Measurements from ENCODE around the gene CHST8.

The CHST8 gene

DNA sequence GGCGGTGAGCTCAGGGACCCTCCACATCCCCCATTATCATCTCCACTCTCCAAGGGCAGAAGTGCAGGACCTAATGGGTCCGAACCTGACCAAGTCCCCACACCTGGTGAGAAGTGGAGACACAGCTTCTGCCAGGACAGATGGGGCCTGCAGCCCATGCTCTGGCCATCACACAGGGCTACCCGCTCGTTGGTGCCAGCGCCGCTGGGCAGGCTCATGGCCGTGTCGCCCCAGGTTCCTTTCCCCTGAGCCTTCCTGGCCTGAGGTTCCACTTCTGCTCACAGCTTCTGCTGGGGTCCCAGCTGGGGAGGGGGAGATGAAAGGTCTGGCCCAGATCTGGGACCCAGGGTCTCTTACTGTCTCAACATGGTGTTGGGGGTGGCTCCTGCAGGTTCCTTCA is 126.5 kb downstream of the CHST8 start:
- ChIA-PET CTCF (interaction anchor here (1.3 kb wide), 1 partner anchor 20 kb away, joined by 5 read pairs; no protein-coding TSS in a partner anchor), POLR2A (no interaction called here)
- Histone ChIP-seq H3K27me3 (replicated peaks in 2 of 5; ENCODE audit: control insufficient read depth in 4 of 5, insufficient read depth in 5 of 5, low read length in 4 of 5) (peaks cover 0 to 9% (median 0%) of the 10 kb centered on the region in 5 experiments), H3K4me1 (ENCODE audit: control extremely low read depth in 1 of 4, control insufficient read depth in 4 of 4, insufficient read depth in 4 of 4, low read length in 3 of 4) (no peaks in the 10 kb centered on the region), H3K27ac (ENCODE audit: insufficient read depth in 1 of 2, low read depth in 1 of 2, low read length in 2 of 2, poor library complexity in 1 of 2, severe bottlenecking in 2 of 2) (no peak overlapping the region), H3K36me3 (ENCODE audit: control insufficient read depth in 4 of 4, insufficient read depth in 4 of 4, low read length in 3 of 4) (no peaks in the 10 kb centered on the region), H3K4me3 (ENCODE audit: control insufficient read depth in 1 of 7, extremely low read depth in 1 of 7, insufficient read depth in 4 of 7, low read depth in 2 of 7, low read length in 6 of 7) (no peak overlapping the region), H3K9me3 (ENCODE audit: control extremely low read depth in 1 of 5, control insufficient read depth in 4 of 5, insufficient read depth in 2 of 5, low read depth in 1 of 5, low read length in 4 of 5) (no peaks in the 10 kb centered on the region)
- WGBS (ENCODE audit: insufficient coverage) = 91% methylated on average over 8 of the region's 8 CpGs
- DNase-seq = no peak

DNA sequence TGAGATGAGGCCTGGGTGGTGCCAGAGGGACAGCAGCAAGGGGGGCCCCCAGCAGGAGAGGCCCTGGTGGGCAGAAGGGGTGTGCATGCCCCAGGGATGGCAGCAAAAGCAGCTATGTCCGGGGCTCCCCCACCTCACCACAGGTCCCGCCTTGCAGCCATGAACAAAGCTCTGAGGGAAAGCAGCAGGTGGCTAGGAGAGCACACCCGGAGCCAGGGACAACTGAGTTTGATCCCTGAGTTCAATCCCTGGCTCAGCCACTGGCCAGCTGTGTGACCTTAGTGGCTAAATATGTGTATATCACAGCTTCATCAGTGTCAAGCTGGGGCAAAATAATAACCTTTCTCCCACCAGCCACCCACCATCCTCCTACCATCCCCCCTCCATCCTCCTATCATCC is 127.3 kb downstream of the CHST8 start:
- WGBS (ENCODE audit: insufficient coverage) = 100% methylated on average over 2 of the region's 3 CpGs
- DNase-seq = no peak
- Histone ChIP-seq H3K4me3 (ENCODE audit: control insufficient read depth in 1 of 7, extremely low read depth in 1 of 7, insufficient read depth in 4 of 7, low read depth in 2 of 7, low read length in 6 of 7) (no peak overlapping the region), H3K27me3 (replicated peaks in 2 of 5; ENCODE audit: control insufficient read depth in 4 of 5, insufficient read depth in 5 of 5, low read length in 4 of 5) (peaks cover 0 to 9% (median 0%) of the 10 kb centered on the region in 5 experiments), H3K9me3 (ENCODE audit: control extremely low read depth in 1 of 5, control insufficient read depth in 4 of 5, insufficient read depth in 2 of 5, low read depth in 1 of 5, low read length in 4 of 5) (no peaks in the 10 kb centered on the region), H3K27ac (ENCODE audit: insufficient read depth in 1 of 2, low read depth in 1 of 2, low read length in 2 of 2, poor library complexity in 1 of 2, severe bottlenecking in 2 of 2) (no peak overlapping the region), H3K36me3 (ENCODE audit: control insufficient read depth in 4 of 4, insufficient read depth in 4 of 4, low read length in 3 of 4) (no peaks in the 10 kb centered on the region), H3K4me1 (ENCODE audit: control extremely low read depth in 1 of 4, control insufficient read depth in 4 of 4, insufficient read depth in 4 of 4, low read length in 3 of 4) (no peaks in the 10 kb centered on the region)
- POLR2A ChIA-PET = no interaction called here
- CTCF ChIA-PET = interaction anchor here (1.3 kb wide), 1 partner anchor 19 kb away, joined by 5 read pairs; no protein-coding TSS in a partner anchor

GRCh38 chr19:33749619-33750175 is 127.9 kb downstream of the CHST8 start:
- Histone ChIP-seq H3K9me3 (ENCODE audit: control extremely low read depth in 1 of 5, control insufficient read depth in 4 of 5, insufficient read depth in 2 of 5, low read depth in 1 of 5, low read length in 4 of 5) (no peaks in the 10 kb centered on the region), H3K36me3 (ENCODE audit: control insufficient read depth in 4 of 4, insufficient read depth in 4 of 4, low read length in 3 of 4) (no peaks in the 10 kb centered on the region), H3K27me3 (replicated peaks in 2 of 5; ENCODE audit: control insufficient read depth in 4 of 5, insufficient read depth in 5 of 5, low read length in 4 of 5) (peaks cover 0 to 9% (median 0%) of the 10 kb centered on the region in 5 experiments), H3K4me3 (ENCODE audit: control insufficient read depth in 1 of 7, extremely low read depth in 1 of 7, insufficient read depth in 4 of 7, low read depth in 2 of 7, low read length in 6 of 7) (no peak overlapping the region), H3K27ac (ENCODE audit: insufficient read depth in 1 of 2, low read depth in 1 of 2, low read length in 2 of 2, poor library complexity in 1 of 2, severe bottlenecking in 2 of 2) (no peak overlapping the region), H3K4me1 (ENCODE audit: control extremely low read depth in 1 of 4, control insufficient read depth in 4 of 4, insufficient read depth in 4 of 4, low read length in 3 of 4) (no peaks in the 10 kb centered on the region)
- ChIA-PET POLR2A (no interaction called here), CTCF (no interaction called here)
- 92% methylated on average over 12 of the region's 12 CpGs for WGBS (ENCODE audit: insufficient coverage)
- DNase-seq = no peak

GRCh38 chr19:33750587-33751435 is 129.1 kb downstream of the CHST8 start:
- POLR2A ChIA-PET = no interaction called here
- H3K4me1 ChIP-seq (ENCODE audit: control extremely low read depth in 1 of 4, control insufficient read depth in 4 of 4, insufficient read depth in 4 of 4, low read length in 3 of 4) = no peaks in the 10 kb centered on the region
- no peak overlapping the region for H3K27ac ChIP-seq (ENCODE audit: insufficient read depth in 1 of 2, low read depth in 1 of 2, low read length in 2 of 2, poor library complexity in 1 of 2, severe bottlenecking in 2 of 2)
- 90% methylated on average over 15 of the region's 18 CpGs for WGBS (ENCODE audit: insufficient coverage)
- DNase-seq = no peak
- H3K4me3 ChIP-seq (ENCODE audit: control insufficient read depth in 1 of 7, extremely low read depth in 1 of 7, insufficient read depth in 4 of 7, low read depth in 2 of 7, low read length in 6 of 7) = no peak overlapping the region
- H3K27me3 ChIP-seq (replicated peaks in 2 of 5; ENCODE audit: control insufficient read depth in 4 of 5, insufficient read depth in 5 of 5, low read length in 4 of 5) = peaks cover 0 to 6% (median 0%) of the 10 kb centered on the region in 5 experiments
- H3K9me3 ChIP-seq (ENCODE audit: control extremely low read depth in 1 of 5, control insufficient read depth in 4 of 5, insufficient read depth in 2 of 5, low read depth in 1 of 5, low read length in 4 of 5) = no peaks in the 10 kb centered on the region
- CTCF ChIA-PET = no interaction called here
- no peaks in the 10 kb centered on the region for H3K36me3 ChIP-seq (ENCODE audit: control insufficient read depth in 4 of 4, insufficient read depth in 4 of 4, low read length in 3 of 4)

DNA sequence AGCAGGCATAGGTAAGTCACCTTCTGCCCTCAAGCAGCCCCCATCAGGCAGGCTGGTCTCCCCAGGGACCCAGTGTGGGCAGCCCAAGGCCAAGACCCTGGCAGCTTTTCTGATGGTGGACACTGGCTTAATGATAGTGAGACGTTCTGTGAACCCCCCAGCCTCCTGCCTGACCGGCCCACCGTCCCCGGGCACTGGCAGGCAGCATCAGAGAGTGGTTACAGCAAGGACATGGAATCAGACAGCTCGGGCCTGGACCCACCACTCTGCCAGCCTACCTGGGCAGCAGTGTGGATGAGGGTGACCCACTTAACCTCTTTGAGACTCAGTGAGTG is 129.7 kb downstream of the CHST8 start:
- Histone ChIP-seq H3K4me3 (ENCODE audit: control insufficient read depth in 1 of 7, extremely low read depth in 1 of 7, insufficient read depth in 4 of 7, low read depth in 2 of 7, low read length in 6 of 7) (no peak overlapping the region), H3K4me1 (ENCODE audit: control extremely low read depth in 1 of 4, control insufficient read depth in 4 of 4, insufficient read depth in 4 of 4, low read length in 3 of 4) (no peaks in the 10 kb centered on the region), H3K27ac (ENCODE audit: insufficient read depth in 1 of 2, low read depth in 1 of 2, low read length in 2 of 2, poor library complexity in 1 of 2, severe bottlenecking in 2 of 2) (no peak overlapping the region), H3K9me3 (ENCODE audit: control extremely low read depth in 1 of 5, control insufficient read depth in 4 of 5, insufficient read depth in 2 of 5, low read depth in 1 of 5, low read length in 4 of 5) (no peaks in the 10 kb centered on the region), H3K27me3 (replicated peaks in 2 of 5; ENCODE audit: control insufficient read depth in 4 of 5, insufficient read depth in 5 of 5, low read length in 4 of 5) (peaks cover 0 to 6% (median 0%) of the 10 kb centered on the region in 5 experiments), H3K36me3 (ENCODE audit: control insufficient read depth in 4 of 4, insufficient read depth in 4 of 4, low read length in 3 of 4) (no peaks in the 10 kb centered on the region)
- 92% methylated on average over 5 of the region's 5 CpGs for WGBS (ENCODE audit: insufficient coverage)
- DNase-seq = no peak
- POLR2A ChIA-PET = no interaction called here
- CTCF ChIA-PET = no interaction called here

- Histone ChIP-seq H3K9me3 (ENCODE audit: control extremely low read depth in 1 of 5, control insufficient read depth in 4 of 5, insufficient read depth in 2 of 5, low read depth in 1 of 5, low read length in 4 of 5) (no peaks in the 10 kb centered on the region), H3K4me3 (ENCODE audit: control insufficient read depth in 1 of 7, extremely low read depth in 1 of 7, insufficient read depth in 4 of 7, low read depth in 2 of 7, low read length in 6 of 7) (no peak overlapping the region), H3K4me1 (ENCODE audit: control extremely low read depth in 1 of 4, control insufficient read depth in 4 of 4, insufficient read depth in 4 of 4, low read length in 3 of 4) (no peaks in the 10 kb centered on the region), H3K27me3 (replicated peaks in 2 of 5; ENCODE audit: control insufficient read depth in 4 of 5, insufficient read depth in 5 of 5, low read length in 4 of 5) (peaks cover 0 to 6% (median 0%) of the 10 kb centered on the region in 5 experiments), H3K36me3 (ENCODE audit: control insufficient read depth in 4 of 4, insufficient read depth in 4 of 4, low read length in 3 of 4) (no peaks in the 10 kb centered on the region), H3K27ac (ENCODE audit: insufficient read depth in 1 of 2, low read depth in 1 of 2, low read length in 2 of 2, poor library complexity in 1 of 2, severe bottlenecking in 2 of 2) (no peak overlapping the region)
- POLR2A ChIA-PET = no interaction called here
- WGBS (ENCODE audit: insufficient coverage) = 80% methylated on average over 18 of the region's 27 CpGs
- CTCF ChIA-PET = no interaction called here
- DNase-seq = no peak
Observed at GRCh38 chr19:33752018-33752800, 130.5 kb downstream of the CHST8 start.

DNA sequence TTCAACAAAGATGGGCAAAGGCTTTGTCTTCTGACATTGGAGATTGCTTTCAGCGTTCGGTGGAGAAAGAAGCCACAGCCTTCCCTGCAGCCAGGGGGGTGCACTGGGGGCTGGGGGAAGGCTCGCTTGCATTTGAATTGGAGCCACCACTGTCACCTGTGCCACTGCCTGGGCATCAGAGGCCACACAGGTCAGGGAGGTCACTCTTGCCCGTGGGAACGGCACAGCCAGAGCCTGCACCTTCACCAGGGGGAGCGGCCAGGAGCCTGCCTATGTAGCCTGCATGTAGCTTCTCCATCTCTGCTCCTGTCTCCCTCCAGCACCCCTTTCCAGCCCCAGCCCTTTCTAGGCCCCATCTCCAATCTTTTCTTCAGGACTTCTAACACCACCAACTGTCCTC is 131.2 kb downstream of the CHST8 start:
- ChIA-PET CTCF (no interaction called here), POLR2A (no interaction called here)
- Histone ChIP-seq H3K36me3 (ENCODE audit: control insufficient read depth in 4 of 4, insufficient read depth in 4 of 4, low read length in 3 of 4) (no peaks in the 10 kb centered on the region), H3K4me1 (ENCODE audit: control extremely low read depth in 1 of 4, control insufficient read depth in 4 of 4, insufficient read depth in 4 of 4, low read length in 3 of 4) (no peaks in the 10 kb centered on the region), H3K9me3 (ENCODE audit: control extremely low read depth in 1 of 5, control insufficient read depth in 4 of 5, insufficient read depth in 2 of 5, low read depth in 1 of 5, low read length in 4 of 5) (no peaks in the 10 kb centered on the region), H3K27me3 (replicated peaks in 2 of 5; ENCODE audit: control insufficient read depth in 4 of 5, insufficient read depth in 5 of 5, low read length in 4 of 5) (peaks cover 0 to 6% (median 0%) of the 10 kb centered on the region in 5 experiments), H3K27ac (ENCODE audit: insufficient read depth in 1 of 2, low read depth in 1 of 2, low read length in 2 of 2, poor library complexity in 1 of 2, severe bottlenecking in 2 of 2) (no peak overlapping the region), H3K4me3 (ENCODE audit: control insufficient read depth in 1 of 7, extremely low read depth in 1 of 7, insufficient read depth in 4 of 7, low read depth in 2 of 7, low read length in 6 of 7) (no peak overlapping the region)
- 87% methylated on average over 6 of the region's 6 CpGs for WGBS (ENCODE audit: insufficient coverage)
- DNase-seq = no peak
